Fibroblast of the conjunctiva (primary cell): Measurements from ENCODE around the gene SH2B3.
"Not testable (repeated sequence)": the region's sequence is repeated elsewhere in the genome, so short reads cannot be mapped to it uniquely, and the experiment has no call there.

Source experiments
- DNase-seq: peaks from one replicate; pipeline ENCODE4 v3.0.0-alpha.2; 2010; ENCODE audit warnings: low read depth

SH2B3 gene

GRCh38 chr12:111387747-111388323 lies 17.9 kb upstream of the SH2B3 start:
- no peak for DNase-seq

DNA sequence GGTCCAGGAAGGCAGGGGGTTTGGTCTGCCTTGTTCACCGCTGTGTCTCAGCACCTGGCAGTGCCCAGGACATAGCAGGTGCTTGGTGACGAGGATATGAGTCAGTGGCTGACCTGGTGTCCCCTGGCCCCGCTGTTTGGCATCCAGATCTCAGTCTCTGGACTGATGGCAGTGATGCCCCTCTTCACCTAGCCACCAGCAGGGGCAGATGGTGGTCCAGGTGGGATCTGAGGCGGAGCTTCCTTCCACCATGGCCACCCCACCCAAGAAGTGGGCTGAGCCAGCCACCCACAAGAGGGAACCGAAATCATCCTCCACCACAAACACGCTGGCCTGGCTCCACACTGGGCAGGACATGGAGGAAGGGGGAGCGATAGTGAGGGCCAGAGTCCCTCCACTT lies 16.1 kb upstream of the SH2B3 start:
- DNase-seq = no peak

DNA sequence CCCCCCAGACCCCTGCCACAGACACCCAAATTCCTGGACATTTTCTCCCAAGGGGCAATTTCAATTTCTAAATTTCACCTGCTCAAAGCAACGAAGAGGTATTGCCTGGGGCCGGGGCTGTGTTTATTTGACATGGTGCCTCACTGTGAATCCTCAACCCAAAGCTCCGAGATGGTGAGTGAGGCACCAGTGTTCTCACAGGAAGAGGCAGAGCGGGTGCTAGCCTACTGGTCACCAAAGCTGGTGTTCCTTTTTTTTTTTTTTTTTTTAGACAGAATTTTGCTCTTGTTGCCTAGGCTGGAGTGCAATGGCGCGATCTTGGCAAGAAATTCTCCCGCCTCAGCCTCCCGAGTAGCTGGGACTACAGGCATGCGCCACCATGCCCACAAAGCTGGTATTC lies 14.8 kb upstream of the SH2B3 start:
- DNase-seq = no peak

GRCh38 chr12:111393700-111394300 lies 11.9 kb upstream of the SH2B3 start:
- no peak for DNase-seq

GRCh38 chr12:111394480-111394879 lies 11.2 kb upstream of the SH2B3 start:
- no peak for DNase-seq

GRCh38 chr12:111395336-111396187 lies 10.2 kb upstream of the SH2B3 start:
- no peak for DNase-seq

DNA sequence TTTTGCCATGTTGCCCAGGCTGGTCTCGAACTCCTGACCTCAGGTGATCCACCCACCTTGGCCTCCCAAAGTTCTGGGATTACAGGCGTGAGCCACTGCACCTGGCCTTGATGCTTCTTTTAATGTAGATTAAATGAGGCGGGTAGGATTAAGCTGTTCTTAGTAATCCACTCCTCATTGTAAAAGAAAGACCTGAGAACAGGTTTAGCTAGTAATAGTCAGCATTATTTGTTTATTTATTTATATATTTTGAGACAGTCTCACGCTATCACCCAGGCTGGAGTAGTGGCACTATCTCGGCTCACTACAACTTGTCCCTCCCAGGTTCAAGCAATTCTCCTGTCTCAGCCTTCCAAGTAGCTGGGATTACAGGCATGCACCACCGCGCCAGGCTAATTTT lies 9.5 kb upstream of the SH2B3 start:
- DNase-seq = not testable (repeated sequence)

- no peak for DNase-seq
Measured at GRCh38 chr12:111396726-111397445, 8.8 kb upstream of the SH2B3 start.

DNA sequence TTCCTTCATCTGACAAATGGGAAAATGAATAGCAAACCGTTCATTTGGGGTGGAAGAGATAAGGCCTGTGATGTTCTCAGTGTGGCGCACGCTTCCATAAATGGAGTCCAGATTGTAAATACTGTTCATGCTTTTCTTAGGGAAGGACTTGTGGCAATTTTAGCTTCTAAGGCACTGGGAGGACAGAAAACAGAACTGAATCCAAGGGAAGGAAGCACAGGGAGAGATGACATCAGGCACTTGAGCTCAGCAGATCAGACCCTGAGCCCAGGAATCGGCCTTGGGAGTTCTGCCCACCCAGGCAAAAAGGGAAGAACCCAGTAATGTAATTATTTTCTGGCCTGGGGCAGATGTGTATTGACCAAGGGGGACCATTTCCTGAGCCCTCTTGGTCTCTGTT lies 7.2 kb upstream of the SH2B3 start:
- no peak for DNase-seq

DNA sequence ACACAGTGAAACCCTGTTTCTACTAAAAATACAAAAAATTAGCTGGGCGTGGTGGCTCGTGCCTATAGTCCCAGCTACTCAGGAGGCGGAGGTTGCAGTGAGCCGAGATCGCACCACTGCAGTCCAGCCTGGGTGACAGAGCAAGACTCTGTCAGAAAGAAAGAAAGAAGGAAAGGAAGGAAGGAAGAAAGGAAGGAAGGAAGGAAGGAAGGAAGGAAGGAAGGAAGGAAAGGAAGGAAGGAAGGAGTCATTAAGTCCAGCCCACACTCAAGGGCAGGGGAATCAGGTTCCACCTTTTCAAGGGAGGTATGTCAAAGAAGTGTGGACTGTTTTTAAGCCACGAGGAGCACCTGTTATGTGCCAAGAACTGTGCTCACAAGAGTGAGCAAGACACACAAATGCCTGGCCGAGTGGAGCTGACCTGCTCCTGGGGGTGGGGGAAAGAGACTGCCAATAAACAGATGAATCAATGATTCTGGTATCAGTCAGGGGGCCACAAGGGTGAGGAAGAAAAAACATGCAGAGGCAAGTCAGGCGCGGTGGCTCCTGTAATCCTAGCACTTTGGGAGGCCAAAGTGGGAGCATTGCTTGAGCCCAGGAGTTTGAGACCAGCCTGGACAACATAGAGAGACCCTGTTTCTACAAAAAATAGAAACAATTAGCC lies 5.8 kb upstream of the SH2B3 start:
- not testable (repeated sequence) for DNase-seq

DNA sequence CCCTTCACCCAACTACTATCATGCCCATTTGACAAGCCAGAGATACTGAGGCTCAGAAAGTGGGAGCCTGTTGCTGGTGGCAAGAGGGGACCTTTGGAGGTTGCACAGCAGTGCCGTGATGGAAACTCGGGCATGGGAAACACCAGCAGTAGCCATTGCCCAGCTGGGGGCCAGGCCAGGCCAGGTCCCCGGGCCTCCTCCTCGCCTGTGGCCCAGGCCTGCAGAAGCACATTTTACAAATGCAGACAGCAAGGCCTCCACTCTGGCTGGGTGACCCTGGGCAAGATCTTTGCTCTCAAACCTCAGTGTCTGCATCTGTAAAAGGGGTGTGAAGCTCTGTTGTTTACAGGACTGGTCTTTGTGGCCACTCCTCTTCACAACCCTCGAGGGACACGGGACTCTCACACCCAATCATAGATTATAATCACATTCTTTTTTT lies 4.5 kb upstream of the SH2B3 start:
- no peak for DNase-seq

GRCh38 chr12:111402490-111402824 lies 3.3 kb upstream of the SH2B3 start:
- DNase-seq = not testable (repeated sequence)

DNA sequence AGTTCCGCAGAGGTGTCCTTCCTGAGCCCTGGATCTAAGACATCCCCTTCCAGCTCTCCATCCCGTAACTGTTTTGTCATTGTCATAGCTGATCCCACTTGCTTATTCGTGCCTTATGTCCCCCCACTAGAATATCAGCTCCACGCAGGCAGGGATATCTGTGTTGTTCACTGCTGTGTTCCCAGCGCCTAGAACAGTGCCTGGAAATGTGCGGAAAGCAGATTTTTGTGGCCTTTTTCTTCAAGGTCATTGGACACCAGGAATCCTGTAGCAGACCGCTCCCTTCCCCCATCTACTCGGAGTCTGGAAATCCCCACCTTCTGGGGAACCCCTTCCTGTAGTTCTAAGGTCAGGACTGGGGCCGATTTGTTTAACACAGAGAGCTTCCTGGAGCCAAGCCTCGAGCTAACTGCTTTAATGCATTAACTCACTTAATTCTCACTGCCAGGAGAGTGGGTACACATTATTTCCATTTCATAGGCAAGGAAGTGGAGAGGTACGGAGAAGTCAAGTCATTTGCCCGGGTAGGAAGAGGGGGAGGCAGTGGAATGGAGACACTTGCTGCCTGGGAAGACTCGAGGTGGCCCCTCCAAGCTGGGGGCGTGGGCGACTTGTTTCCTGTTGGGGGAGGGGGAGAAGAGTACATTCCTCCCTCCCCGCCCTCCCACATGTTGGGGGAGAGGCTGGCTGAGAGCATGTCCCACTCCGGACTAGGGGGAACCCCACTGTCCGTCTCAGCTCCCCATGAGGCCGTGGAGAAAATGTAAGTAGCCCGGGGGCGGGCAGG lies 1.2 kb upstream of the SH2B3 start:
- no peak for DNase-seq

GRCh38 chr12:111405149-111405858 lies 419 bp upstream of the SH2B3 start:
- DNase-seq = peak; percentile 90

DNA sequence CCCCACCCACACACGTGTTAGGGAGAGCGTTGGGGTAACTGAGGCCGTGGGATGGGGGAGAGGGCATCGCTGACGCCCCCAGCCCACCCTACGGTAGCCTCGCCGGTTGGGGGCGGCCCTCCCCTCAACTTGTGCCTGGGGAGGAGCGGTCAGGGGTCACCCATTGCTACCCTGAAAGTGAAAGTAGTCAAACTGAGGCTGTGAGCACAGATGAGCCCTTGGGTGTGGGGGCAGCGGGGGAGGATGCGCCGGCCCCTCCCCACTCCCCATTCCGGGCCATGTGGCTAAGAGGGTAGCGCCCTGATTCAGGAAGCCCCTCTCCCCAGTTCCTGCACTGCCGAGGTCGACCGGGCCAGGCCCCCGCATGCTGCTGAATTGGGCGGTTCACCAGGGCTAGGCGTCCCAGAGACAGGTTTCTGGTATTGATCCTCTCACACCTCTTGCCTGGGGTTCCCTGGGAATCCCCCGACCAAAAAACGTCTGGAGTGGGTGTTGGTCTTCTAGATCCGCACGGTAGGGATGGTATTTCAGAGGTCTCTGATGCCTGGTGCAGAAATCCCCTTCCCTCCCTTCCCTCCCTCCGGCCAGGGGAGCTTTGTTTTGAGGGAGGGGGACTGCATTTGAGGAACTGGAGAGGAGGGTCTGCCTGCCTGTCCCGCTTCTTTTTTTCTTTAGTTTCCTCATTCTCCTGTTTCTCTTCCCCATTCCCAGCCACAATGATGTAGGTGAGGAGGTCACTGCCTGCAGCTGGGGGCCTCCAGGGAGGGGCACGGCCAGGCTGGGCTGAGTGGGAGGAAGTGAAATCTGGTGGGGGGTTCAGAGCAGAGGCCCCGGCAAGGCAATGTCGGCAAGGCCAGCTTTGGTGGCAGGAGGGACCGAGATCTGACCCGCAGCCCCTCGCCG lies 1.0 kb downstream of the SH2B3 start:
- no peak for DNase-seq

GRCh38 chr12:111407377-111408115 lies 1.8 kb downstream of the SH2B3 start:
- no peak for DNase-seq

DNA sequence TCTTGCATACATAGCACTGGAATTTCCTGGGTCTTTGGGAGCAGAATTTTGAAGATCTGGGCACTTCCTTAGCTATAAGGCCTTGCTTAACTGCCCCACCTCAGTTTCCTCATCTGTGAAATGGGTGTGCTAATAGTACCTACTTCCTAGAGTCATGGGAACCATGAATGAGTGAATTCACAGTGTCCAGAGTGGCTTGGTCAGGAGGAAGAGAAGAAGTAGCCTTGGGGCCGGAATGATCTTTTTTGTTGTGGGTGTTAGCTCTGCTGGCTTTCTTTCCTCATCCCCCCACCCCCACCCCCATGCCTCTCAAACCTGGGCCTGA lies 2.4 kb downstream of the SH2B3 start:
- DNase-seq = no peak

GRCh38 chr12:111408686-111409402 lies 3.1 kb downstream of the SH2B3 start:
- DNase-seq = no peak
